Measurements from ENCODE around the gene NCOR1. TPM values are rescaled to one million over a fixed set of nuclear protein-coding genes. Genes with fewer than 3 reads are reported as not detected.

The NCOR1 gene
- total and polyA plus RNA-seq, 2 of the 8 experiments (the other 6 are each of a cell fraction or from before 2014, with no cell fraction given) = 65.4 to 142 TPM

- Histone ChIP-seq H3K56ac (replicated peaks; ENCODE audit: insufficient read length, low read depth, low read length) (no peak overlapping the region), H3K14ac (ENCODE audit: insufficient read length) (no peak overlapping the region), H3K27ac (ENCODE audit: low read depth, low read length) (no peak overlapping the region), H3K4me2 (ENCODE audit: insufficient read depth in 1 of 2, low read depth in 2 of 2, low read length in 2 of 2) (no peak overlapping the region), H2BK15ac (ENCODE audit: low read length) (no peak overlapping the region), H3K9ac (replicated peaks in 1 of 4; ENCODE audit: extremely low read depth in 1 of 4, low read depth in 3 of 4, low read length in 3 of 4) (no peak overlapping the region), H2BK120ac (replicated peaks; ENCODE audit: low read depth, low read length) (no peak overlapping the region), H3K4me3 (ENCODE audit: extremely low read depth in 1 of 4, insufficient read depth in 2 of 4, low read depth in 3 of 4, low read length in 4 of 4) (no peak overlapping the region), H3K18ac (ENCODE audit: extremely low read depth, low read length) (no peak overlapping the region), H3K79me2 (ENCODE audit: control insufficient read depth in 1 of 2, insufficient read depth in 2 of 2, low read length in 2 of 2) (no peaks in the 10 kb centered on the region), H2AFZ (ENCODE audit: low read length) (no peak overlapping the region), H4K20me1 (replicated peaks in 1 of 2; ENCODE audit: control insufficient read depth in 1 of 2, insufficient read depth in 2 of 2, low read length in 2 of 2) (peaks cover 0 to 3% of the 10 kb centered on the region in 2 experiments), H2BK12ac (ENCODE audit: low read depth, low read length) (no peak overlapping the region), H3K23me2 (ENCODE audit: low read depth, low read length) (no peaks in the 10 kb centered on the region), H3K79me1 (ENCODE audit: low read depth, low read length) (no peaks in the 10 kb centered on the region), H3K27me3 (replicated peaks in 1 of 4; ENCODE audit: control insufficient read depth in 3 of 4, extremely low read depth in 1 of 4, insufficient read depth in 3 of 4, low read length in 3 of 4) (no peaks in the 10 kb centered on the region), H4K91ac (replicated peaks; ENCODE audit: insufficient read length, low read length) (no peak overlapping the region), H2BK5ac (ENCODE audit: low read depth, low read length) (no peak overlapping the region), H3K23ac (ENCODE audit: insufficient read length) (no peak overlapping the region), H3K9me3 (ENCODE audit: insufficient read depth in 2 of 2, low read depth in 1 of 2, low read length in 1 of 2) (no peaks in the 10 kb centered on the region), H3K36me3 (ENCODE audit: control insufficient read depth in 2 of 4, insufficient read depth in 4 of 4, low read length in 3 of 4) (peaks cover 0 to 20% (median 9%) of the 10 kb centered on the region in 4 experiments; a peak in 4 of 8 replicates), H4K8ac (ENCODE audit: extremely low read depth, insufficient read depth, low read length) (no peak overlapping the region), H3K4me1 (replicated peaks in 1 of 4; ENCODE audit: control insufficient read depth in 3 of 4, insufficient read depth in 4 of 4, low read length in 3 of 4) (no peaks in the 10 kb centered on the region), H2BK20ac (ENCODE audit: low read length) (no peak overlapping the region), H4K5ac (ENCODE audit: insufficient read length, low read depth, low read length) (no peak overlapping the region), H3K4ac (replicated peaks; ENCODE audit: insufficient read length, low read depth, low read length) (no peak overlapping the region), H2AK5ac (ENCODE audit: low read depth, low read length) (no peak overlapping the region)
- WGBS, 2 experiments (ENCODE audit: extremely low coverage in 1 of 2, insufficient coverage in 1 of 2, insufficient read length in 1 of 2, insufficient replicate concordance in 2 of 2, low coverage in 1 of 2, low lambda C conversion rate in 2 of 2, missing lambda C conversion rate in 1 of 2) = 88% methylated on average over 6 of the region's 6 CpGs; no CpG with 5 or more reads in 1 of the 2 experiments
- ChIA-PET CTCF (ENCODE audit: partially characterized antibody) (no interaction called here), POLR2A (ENCODE audit: partially characterized antibody) (no interaction called here)
- TF ChIP-seq USF2 (IDR thresholded peaks at IDR 0.05; ENCODE audit: low read length) (no peak), TAF1 (IDR thresholded peaks at IDR 0.05; ENCODE audit: low read depth, low read length) (no peak), KDM4A (IDR thresholded peaks at IDR 0.05; ENCODE audit: low read depth, low read length, severe bottlenecking) (no peak), TCF12 (IDR thresholded peaks at IDR 0.05; ENCODE audit: low read depth, low read length) (no peak), NRF1 (IDR thresholded peaks at IDR 0.05; ENCODE audit: low read depth, low read length) (no peak)
- DNase-seq (ENCODE audit: low read depth in 1 of 2, low spot score in 2 of 2) (no peak), FAIRE-seq (no peak)
Observed at GRCh38 chr17:16129441-16130205, 85.7 kb downstream of the NCOR1 start.
